ENCODE data around the gene RNF10.

DNA sequence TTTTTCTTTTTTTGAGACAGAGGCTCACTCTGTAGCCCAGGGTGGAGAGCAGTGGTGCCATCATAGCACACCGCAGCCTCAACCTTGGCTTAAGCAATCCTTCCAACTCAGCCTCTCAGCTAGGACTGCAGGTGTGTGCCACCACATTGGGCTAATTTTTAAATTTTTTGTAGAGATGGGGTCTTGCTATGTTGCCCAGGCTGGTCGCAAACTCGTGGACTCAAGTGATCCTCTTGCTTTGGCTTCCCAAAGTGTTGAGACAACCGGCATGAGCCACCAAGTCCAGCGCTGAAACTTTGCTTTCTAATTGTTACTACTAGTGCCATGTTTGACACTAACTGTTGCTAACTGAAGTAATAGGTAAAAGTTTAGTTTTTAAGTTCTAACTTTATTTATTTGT is 8.0 kb downstream of the RNF10 start:
- TF ChIP-seq, protein P1, sequence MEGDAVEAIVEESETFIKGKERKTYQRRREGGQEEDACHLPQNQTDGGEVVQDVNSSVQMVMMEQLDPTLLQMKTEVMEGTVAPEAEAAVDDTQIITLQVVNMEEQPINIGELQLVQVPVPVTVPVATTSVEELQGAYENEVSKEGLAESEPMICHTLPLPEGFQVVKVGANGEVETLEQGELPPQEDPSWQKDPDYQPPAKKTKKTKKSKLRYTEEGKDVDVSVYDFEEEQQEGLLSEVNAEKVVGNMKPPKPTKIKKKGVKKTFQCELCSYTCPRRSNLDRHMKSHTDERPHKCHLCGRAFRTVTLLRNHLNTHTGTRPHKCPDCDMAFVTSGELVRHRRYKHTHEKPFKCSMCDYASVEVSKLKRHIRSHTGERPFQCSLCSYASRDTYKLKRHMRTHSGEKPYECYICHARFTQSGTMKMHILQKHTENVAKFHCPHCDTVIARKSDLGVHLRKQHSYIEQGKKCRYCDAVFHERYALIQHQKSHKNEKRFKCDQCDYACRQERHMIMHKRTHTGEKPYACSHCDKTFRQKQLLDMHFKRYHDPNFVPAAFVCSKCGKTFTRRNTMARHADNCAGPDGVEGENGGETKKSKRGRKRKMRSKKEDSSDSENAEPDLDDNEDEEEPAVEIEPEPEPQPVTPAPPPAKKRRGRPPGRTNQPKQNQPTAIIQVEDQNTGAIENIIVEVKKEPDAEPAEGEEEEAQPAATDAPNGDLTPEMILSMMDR (conservative IDR thresholded peaks at IDR 0.05; ENCODE audit: low read depth in 2 of 2) = no peak
- TF ChIP-seq, protein P2, sequence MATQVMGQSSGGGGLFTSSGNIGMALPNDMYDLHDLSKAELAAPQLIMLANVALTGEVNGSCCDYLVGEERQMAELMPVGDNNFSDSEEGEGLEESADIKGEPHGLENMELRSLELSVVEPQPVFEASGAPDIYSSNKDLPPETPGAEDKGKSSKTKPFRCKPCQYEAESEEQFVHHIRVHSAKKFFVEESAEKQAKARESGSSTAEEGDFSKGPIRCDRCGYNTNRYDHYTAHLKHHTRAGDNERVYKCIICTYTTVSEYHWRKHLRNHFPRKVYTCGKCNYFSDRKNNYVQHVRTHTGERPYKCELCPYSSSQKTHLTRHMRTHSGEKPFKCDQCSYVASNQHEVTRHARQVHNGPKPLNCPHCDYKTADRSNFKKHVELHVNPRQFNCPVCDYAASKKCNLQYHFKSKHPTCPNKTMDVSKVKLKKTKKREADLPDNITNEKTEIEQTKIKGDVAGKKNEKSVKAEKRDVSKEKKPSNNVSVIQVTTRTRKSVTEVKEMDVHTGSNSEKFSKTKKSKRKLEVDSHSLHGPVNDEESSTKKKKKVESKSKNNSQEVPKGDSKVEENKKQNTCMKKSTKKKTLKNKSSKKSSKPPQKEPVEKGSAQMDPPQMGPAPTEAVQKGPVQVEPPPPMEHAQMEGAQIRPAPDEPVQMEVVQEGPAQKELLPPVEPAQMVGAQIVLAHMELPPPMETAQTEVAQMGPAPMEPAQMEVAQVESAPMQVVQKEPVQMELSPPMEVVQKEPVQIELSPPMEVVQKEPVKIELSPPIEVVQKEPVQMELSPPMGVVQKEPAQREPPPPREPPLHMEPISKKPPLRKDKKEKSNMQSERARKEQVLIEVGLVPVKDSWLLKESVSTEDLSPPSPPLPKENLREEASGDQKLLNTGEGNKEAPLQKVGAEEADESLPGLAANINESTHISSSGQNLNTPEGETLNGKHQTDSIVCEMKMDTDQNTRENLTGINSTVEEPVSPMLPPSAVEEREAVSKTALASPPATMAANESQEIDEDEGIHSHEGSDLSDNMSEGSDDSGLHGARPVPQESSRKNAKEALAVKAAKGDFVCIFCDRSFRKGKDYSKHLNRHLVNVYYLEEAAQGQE (IDR thresholded peaks at IDR 0.05; ENCODE audit: unreplicated experiment) = no peak
- TF ChIP-seq POLR2AphosphoS5 (IDR thresholded peaks at IDR 0.05; ENCODE audit: low read depth) (no peak), EZH2 (IDR thresholded peaks at IDR 0.05; ENCODE audit: low read depth, unreplicated experiment) (no peak), JUNB (IDR thresholded peaks at IDR 0.05; ENCODE audit: unreplicated experiment) (no peak)
